Ecto neural progenitor cell (in vitro differentiated cells): Measurements from ENCODE around the gene GRAMD1B.

ENCODE experiments used
- DNase-seq: peaks from one replicate; pipeline ENCODE4 v3.0.0-alpha.2; 2018; ENCODE audit warnings: low spot score

GRAMD1B gene

GRCh38 chr11:123409456-123410217 is 20.4 kb upstream of the GRAMD1B start:
- no peak for DNase-seq

GRCh38 chr11:123410218-123410549 is 19.9 kb upstream of the GRAMD1B start:
- no peak for DNase-seq

GRCh38 chr11:123413636-123414035 is 16.4 kb upstream of the GRAMD1B start:
- DNase-seq: no peak

- no peak for DNase-seq
Measured at GRCh38 chr11:123416566-123416965, 13.5 kb upstream of the GRAMD1B start.

- DNase-seq: no peak
Measured at GRCh38 chr11:123418351-123419114, 11.5 kb upstream of the GRAMD1B start.

- no peak for DNase-seq
Measured at GRCh38 chr11:123419731-123420452, 10.2 kb upstream of the GRAMD1B start.

GRCh38 chr11:123421589-123421988 is 8.5 kb upstream of the GRAMD1B start:
- no peak for DNase-seq

GRCh38 chr11:123425367-123425766 is 4.7 kb upstream of the GRAMD1B start:
- DNase-seq: no peak

- DNase-seq: no peak
Measured at GRCh38 chr11:123426789-123427188, 3.3 kb upstream of the GRAMD1B start.

- no peak for DNase-seq
Measured at GRCh38 chr11:123427405-123427804, 2.7 kb upstream of the GRAMD1B start.

GRCh38 chr11:123428116-123428715 is 1.9 kb upstream of the GRAMD1B start:
- DNase-seq: no peak

GRCh38 chr11:123429336-123429735 is 733 bp upstream of the GRAMD1B start:
- DNase-seq: no peak

GRCh38 chr11:123430721-123431497 is 840 bp downstream of the GRAMD1B start:
- DNase-seq: peak; percentile 78

- DNase-seq: no peak
Measured at GRCh38 chr11:123431619-123432018, 1.6 kb downstream of the GRAMD1B start.

GRCh38 chr11:123434262-123434661 is 4.2 kb downstream of the GRAMD1B start:
- DNase-seq: no peak

- DNase-seq: peak; percentile 76
Measured at GRCh38 chr11:123434911-123435310, 4.8 kb downstream of the GRAMD1B start.

GRCh38 chr11:123437236-123437979 is 7.3 kb downstream of the GRAMD1B start:
- DNase-seq: no peak

- DNase-seq: peak; percentile 71
Measured at GRCh38 chr11:123438131-123438627, 8.1 kb downstream of the GRAMD1B start.

GRCh38 chr11:123439616-123440015 is 9.5 kb downstream of the GRAMD1B start:
- no peak for DNase-seq

- no peak for DNase-seq
Measured at GRCh38 chr11:123441161-123441560, 11.1 kb downstream of the GRAMD1B start.
